Gastrocnemius medialis (tissue), 4 donors: ENCODE data around the gene PPIL6.

Experiments
- CTCF ChIP-seq, 5 experiments: fragments of 450-650 bp in 3 of 5; fragments of 200-600 bp in 2 of 5; sonication (generic) in 2 of 5; IDR thresholded peaks in 4 of 5; conservative IDR thresholded peaks in 1 of 5; 1 replicate in 4 of 5; 2 replicates in 1 of 5; pipeline ENCODE4 v1.5.1; 2016 to 2019; ENCODE audit warnings: antibody characterized with exemption in 5 of 5, mild to moderate bottlenecking in 3 of 5, moderate library complexity in 3 of 5
- POLR2A ChIP-seq, 2 donors: fragments of 450-650 bp; IDR thresholded peaks; one replicate each; pipeline ENCODE4 v1.6.1; 2017; ENCODE audit warnings: antibody characterized with exemption in 2 of 2, mild to moderate bottlenecking in 2 of 2, moderate library complexity in 2 of 2

- TF ChIP-seq CTCF (IDR thresholded peaks at IDR 0.05 in 4 of 5, conservative IDR thresholded peaks at IDR 0.05 in 1 of 5) (no peak), POLR2A (IDR thresholded peaks at IDR 0.05) (no peak)
Measured at GRCh38 chr6:109411034-109411433, 29.4 kb downstream of the PPIL6 start.
